22Rv1 (cell line): Measurements from ENCODE around the gene DVL2.

Experiments
- ZFX ChIP-seq: fragments of 450-650 bp; IDR thresholded peaks from 2 replicates; pipeline ENCODE4 v1.6.1; 2017; ENCODE audit warnings: antibody characterized with exemption, borderline replicate concordance
- TF ChIP-seq, protein P1 (sequence below): fragments of 450-650 bp; IDR thresholded peaks from 2 replicates; pipeline ENCODE4 v1.5.1; 2017; ENCODE audit warnings: mild to moderate bottlenecking

DNA sequence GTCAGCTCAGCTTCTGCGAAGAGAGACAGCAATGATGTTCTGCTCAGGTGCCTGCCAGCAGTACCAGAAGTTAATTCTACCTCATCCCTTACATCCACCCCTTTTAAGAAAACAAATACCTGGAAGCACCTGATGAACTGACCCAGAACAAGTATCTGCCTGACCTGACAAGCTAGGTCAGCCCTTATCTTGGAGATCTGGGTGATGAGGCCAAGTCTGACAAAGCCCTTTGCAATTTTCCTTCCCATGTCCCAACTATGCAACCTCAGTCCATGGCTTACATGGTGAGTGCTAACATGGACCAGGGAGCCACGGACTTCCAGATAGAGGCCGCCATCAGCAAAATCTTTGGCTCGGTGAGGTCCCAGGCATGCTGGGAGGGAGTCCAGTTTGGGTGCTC lies 10.9 kb downstream of the DVL2 start:
- TF ChIP-seq, protein P1, sequence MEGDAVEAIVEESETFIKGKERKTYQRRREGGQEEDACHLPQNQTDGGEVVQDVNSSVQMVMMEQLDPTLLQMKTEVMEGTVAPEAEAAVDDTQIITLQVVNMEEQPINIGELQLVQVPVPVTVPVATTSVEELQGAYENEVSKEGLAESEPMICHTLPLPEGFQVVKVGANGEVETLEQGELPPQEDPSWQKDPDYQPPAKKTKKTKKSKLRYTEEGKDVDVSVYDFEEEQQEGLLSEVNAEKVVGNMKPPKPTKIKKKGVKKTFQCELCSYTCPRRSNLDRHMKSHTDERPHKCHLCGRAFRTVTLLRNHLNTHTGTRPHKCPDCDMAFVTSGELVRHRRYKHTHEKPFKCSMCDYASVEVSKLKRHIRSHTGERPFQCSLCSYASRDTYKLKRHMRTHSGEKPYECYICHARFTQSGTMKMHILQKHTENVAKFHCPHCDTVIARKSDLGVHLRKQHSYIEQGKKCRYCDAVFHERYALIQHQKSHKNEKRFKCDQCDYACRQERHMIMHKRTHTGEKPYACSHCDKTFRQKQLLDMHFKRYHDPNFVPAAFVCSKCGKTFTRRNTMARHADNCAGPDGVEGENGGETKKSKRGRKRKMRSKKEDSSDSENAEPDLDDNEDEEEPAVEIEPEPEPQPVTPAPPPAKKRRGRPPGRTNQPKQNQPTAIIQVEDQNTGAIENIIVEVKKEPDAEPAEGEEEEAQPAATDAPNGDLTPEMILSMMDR: no peak
- TF ChIP-seq ZFX: no peak
